GM23248 (cell line): ENCODE data around the gene LRMDA. TPM values are rescaled to one million over a fixed set of nuclear protein-coding genes. Genes with fewer than 3 reads are reported as not detected.

Experiments used
- DNase-seq: peaks from one replicate; pipeline ENCODE4 v3.0.0-alpha.2; 2015
- H2AFZ ChIP-seq: fragments of 200-600 bp; sonication (generic); 2 replicates; pipeline ENCODE4 v1.6.1; 2016; ENCODE audit warnings: antibody characterized with exemption
- H3F3A ChIP-seq: fragments of 200-600 bp; sonication (generic); 2 replicates; pipeline ENCODE4 v1.6.1; 2016; ENCODE audit warnings: mild to moderate bottlenecking, antibody characterized with exemption, mixed run types; ENCODE audit not compliant: insufficient read depth
- H3K27ac ChIP-seq: fragments of 200-600 bp; sonication (generic); 2 replicates; pipeline ENCODE4 v1.5.1; 2016; ENCODE audit warnings: mild to moderate bottlenecking
- H3K27me3 ChIP-seq: fragments of 200-600 bp; sonication (generic); replicated peaks from 2 replicates; pipeline ENCODE4 v1.6.1; 2016; ENCODE audit warnings: mild to moderate bottlenecking; ENCODE audit not compliant: insufficient read depth
- H3K36me3 ChIP-seq: fragments of 200-600 bp; sonication (generic); 2 replicates; pipeline ENCODE4 v1.6.1; 2016; ENCODE audit warnings: low read depth, mild to moderate bottlenecking
- H3K4me1 ChIP-seq: fragments of 200-600 bp; sonication (generic); 2 replicates; pipeline ENCODE4 v1.6.1; 2016; ENCODE audit warnings: mild to moderate bottlenecking; ENCODE audit not compliant: insufficient read depth
- H3K4me2 ChIP-seq: fragments of 200-600 bp; sonication (generic); one replicate; pipeline ENCODE4 v1.6.1; 2016; ENCODE audit warnings: mild to moderate bottlenecking; ENCODE audit not compliant: unreplicated experiment
- H3K4me3 ChIP-seq: fragments of 200-600 bp; sonication (generic); 2 replicates; pipeline ENCODE4 v1.5.1; 2016; ENCODE audit warnings: mild to moderate bottlenecking
- H3K79me2 ChIP-seq: fragments of 200-600 bp; sonication (generic); 2 replicates; pipeline ENCODE4 v1.6.1; 2016; ENCODE audit warnings: mild to moderate bottlenecking; ENCODE audit not compliant: insufficient read depth
- H3K9ac ChIP-seq: fragments of 200-600 bp; sonication (generic); 2 replicates; pipeline ENCODE4 v1.6.1; 2016; ENCODE audit warnings: mild to moderate bottlenecking
- H3K9me2 ChIP-seq: fragments of 200-600 bp; sonication (generic); 2 replicates; pipeline ENCODE4 v1.6.1; 2016; ENCODE audit warnings: mixed run types, mild to moderate bottlenecking, moderate library complexity; ENCODE audit not compliant: insufficient read depth
- H3K9me3 ChIP-seq: fragments of 200-600 bp; sonication (generic); one replicate; pipeline ENCODE4 v1.6.1; 2017; ENCODE audit warnings: low read depth
- H4K20me1 ChIP-seq: fragments of 200-600 bp; sonication (generic); 2 replicates; pipeline ENCODE4 v1.6.0; 2016; ENCODE audit not compliant: insufficient read depth
- EZH2 ChIP-seq: fragments of 200-600 bp; sonication (generic); IDR thresholded peaks from 2 replicates; pipeline ENCODE4 v1.6.1; 2018; ENCODE audit warnings: antibody characterized with exemption, mild to moderate bottlenecking; ENCODE audit not compliant: insufficient read depth, poor library complexity, severe bottlenecking
- EZH2phosphoT487 ChIP-seq: fragments of 200-600 bp; sonication (generic); IDR thresholded peaks from 2 replicates; pipeline ENCODE4 v1.6.1; 2018; ENCODE audit warnings: antibody characterized with exemption, moderate library complexity, mild to moderate bottlenecking, low read depth; ENCODE audit not compliant: insufficient read depth
- WGBS, 2 experiments: methylation state at CpG; one replicate each; pipeline ENCODE4 v1.1.6; 2015 to 2017; ENCODE audit warnings: low lambda C conversion rate in 2 of 2, low coverage in 1 of 2; ENCODE audit errors: missing lambda C conversion rate in 2 of 2; 5-methylcytosine and 5-hydroxymethylcytosine counted together
- in situ Hi-C: fragments of 300-500 bp; cut with MboI; formaldehyde crosslinking; loops from 2 replicates; pipeline ENCODE4 v1.15.0; 2020
- polyA plus RNA-seq: library from polyadenylated mRNA; unstranded; fragments of >200 nt; fragmentation: Nextera tagmentation; extraction: Ambion mirVana; gene quantifications from 2 replicates; pipeline ENCODE4 v1.2.1, GENCODE V29; 2016
- total RNA-seq: library from RNA; depleted of rRNA; stranded (reverse); fragments of >200 nt; shearing (Covaris generic); gene quantifications from 2 replicates; pipeline ENCODE4 v1.2.3, GENCODE V29; 2014

LRMDA gene
- total and polyA plus RNA-seq, 2 experiments from 2014 or later = 2.6 TPM; not detected in 1

DNA sequence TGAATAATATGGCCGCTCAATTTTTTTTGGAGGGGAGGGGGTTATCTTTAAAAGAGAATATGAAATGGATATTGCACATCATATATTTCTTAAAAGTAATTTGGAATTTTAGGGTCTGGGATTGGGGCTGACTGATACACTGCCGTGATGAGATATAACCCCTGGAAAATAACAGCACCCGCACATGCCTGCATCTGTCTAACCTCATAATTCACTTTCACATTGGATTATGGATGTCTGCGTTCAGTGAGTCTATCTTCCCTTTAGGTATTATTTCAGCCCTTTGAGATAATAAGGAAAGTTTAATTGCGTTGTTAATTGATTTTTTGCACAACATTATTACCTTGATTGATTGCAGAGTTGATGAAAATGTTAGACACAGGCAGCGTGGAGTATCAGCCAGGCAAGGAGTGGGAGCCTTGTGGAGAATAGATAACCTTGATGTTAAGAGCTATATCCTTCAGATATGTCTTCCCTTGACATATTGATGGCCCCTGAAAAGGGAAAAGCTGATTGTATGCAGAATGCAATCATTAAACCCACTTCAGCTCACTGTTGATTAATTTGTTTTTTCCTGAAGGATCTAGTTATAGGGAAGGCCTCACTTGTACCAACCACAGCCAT lies 1111.0 kb downstream of the LRMDA start:
- Histone ChIP-seq H3K36me3 (no peaks in the 10 kb centered on the region), H3K4me1 (peaks cover 10% of the 10 kb centered on the region), H3K27ac (no peak overlapping the region), H2AFZ (no peak overlapping the region), H3K9me3 (no peaks in the 10 kb centered on the region), H3K9me2 (no peaks in the 10 kb centered on the region), H3K27me3 (no peaks in the 10 kb centered on the region), H3K4me3 (no peak overlapping the region), H3K9ac (no peak overlapping the region), H3F3A (no peaks in the 10 kb centered on the region; the same call in 1 of the 2 replicates), H3K4me2 (no peak overlapping the region), H3K79me2 (no peaks in the 10 kb centered on the region), H4K20me1 (no peaks in the 10 kb centered on the region)
- 97 to 100% methylated on average over 6 of the region's 6 CpGs for WGBS, 2 experiments
- in situ Hi-C loops = loop anchor here (10.0 to 25.0 kb wide), 2 partner anchors 505 to 1148 kb away; no protein-coding TSS in a partner anchor
- TF ChIP-seq EZH2phosphoT487 = no peak
- TF ChIP-seq EZH2 = no peak
- no peak for DNase-seq

DNA sequence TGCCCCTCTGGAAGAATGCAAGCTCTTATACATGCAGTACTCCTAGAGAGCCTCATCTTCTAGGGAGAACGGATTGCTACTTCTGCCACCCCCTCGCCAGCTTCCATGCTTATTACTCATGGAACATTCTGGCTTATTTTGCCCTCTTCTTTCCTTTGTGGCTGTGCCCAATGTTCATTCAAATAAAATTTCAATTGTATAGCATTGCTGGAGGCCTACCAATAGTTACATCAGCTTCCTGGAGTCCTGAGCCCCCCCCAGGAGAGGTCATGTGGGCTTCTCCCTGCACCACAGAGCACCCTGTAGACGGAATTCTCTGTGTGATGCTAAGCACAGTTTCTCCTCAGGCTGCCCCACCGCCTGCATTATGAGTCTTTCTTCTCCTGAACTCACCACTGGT lies 1112.2 kb downstream of the LRMDA start:
- DNase-seq = peak; percentile 64
- H3K9me2 ChIP-seq = no peaks in the 10 kb centered on the region
- no peak overlapping the region for H3K27ac ChIP-seq
- H3K9me3 ChIP-seq = no peaks in the 10 kb centered on the region
- in situ Hi-C loops = loop anchor here (10.0 to 25.0 kb wide), 2 partner anchors 506 to 1149 kb away; no protein-coding TSS in a partner anchor
- TF ChIP-seq EZH2phosphoT487 (no peak), EZH2 (no peak)
- no peak overlapping the region for H2AFZ ChIP-seq
- no peaks in the 10 kb centered on the region for H3K36me3 ChIP-seq
- H3K79me2 ChIP-seq = no peaks in the 10 kb centered on the region
- no peaks in the 10 kb centered on the region for H4K20me1 ChIP-seq
- H3K4me3 ChIP-seq = no peak overlapping the region
- H3K4me1 ChIP-seq = peaks cover 10% of the 10 kb centered on the region
- H3K4me2 ChIP-seq = no peak overlapping the region
- 74 to 81% methylated on average over 4 of the region's 4 CpGs for WGBS, 2 experiments
- H3F3A ChIP-seq = no peaks in the 10 kb centered on the region; the same call in 1 of the 2 replicates
- no peaks in the 10 kb centered on the region for H3K27me3 ChIP-seq
- H3K9ac ChIP-seq = no peak overlapping the region

DNA sequence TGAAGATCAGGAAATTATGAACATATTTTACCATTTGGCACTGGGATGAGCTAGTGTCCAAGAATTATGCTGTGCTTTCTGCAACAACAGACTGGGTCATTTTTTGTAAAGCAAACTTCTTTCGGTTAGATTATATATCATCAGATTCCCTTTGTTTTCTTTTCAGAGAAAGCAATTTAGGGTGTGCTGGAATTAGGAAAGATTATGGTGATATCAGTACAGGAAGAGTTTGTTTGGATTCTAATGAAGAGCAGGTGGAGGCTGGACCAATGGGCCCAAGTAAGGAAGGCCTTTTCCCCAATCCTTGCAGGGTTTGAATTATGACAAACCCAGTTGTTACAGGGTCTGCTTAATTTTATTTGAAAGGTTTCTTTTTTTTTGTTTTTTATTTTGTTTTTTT lies 1113.4 kb downstream of the LRMDA start:
- in situ Hi-C loops = loop anchor here (5.0 to 25.0 kb wide), 3 partner anchors 227 to 1150 kb away; no protein-coding TSS in a partner anchor
- H3K79me2 ChIP-seq = no peaks in the 10 kb centered on the region

DNA sequence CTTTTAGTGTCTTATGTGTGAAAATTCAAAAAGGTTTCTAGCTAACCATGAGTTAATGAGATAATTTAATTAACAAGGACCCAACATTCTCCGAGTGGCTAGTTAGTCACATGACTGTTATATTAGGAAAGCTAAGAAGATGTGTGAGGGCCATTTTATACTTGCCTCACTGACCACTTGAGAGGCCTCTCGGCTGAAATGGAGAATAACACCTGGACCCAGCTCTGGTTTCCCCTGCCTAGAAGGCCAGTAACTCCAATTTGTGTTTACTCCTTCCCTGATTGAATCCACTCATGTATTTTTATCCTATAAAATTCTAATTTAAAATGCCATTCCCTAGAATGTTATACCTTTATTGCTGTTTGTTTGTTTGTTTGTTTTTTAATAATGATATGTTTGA lies 1115.0 kb downstream of the LRMDA start:
- Histone ChIP-seq H3K79me2 (no peaks in the 10 kb centered on the region), H3K4me2 (no peak overlapping the region), H2AFZ (0 out of 2 replicates have a peak overlapping the region, but pooled peaks have one; percentile 46), H3K27me3 (no peaks in the 10 kb centered on the region; the same call in 1 of the 2 replicates), H4K20me1 (no peaks in the 10 kb centered on the region), H3K36me3 (no peaks in the 10 kb centered on the region), H3K27ac (no peak overlapping the region), H3K9ac (no peak overlapping the region), H3K4me3 (no peak overlapping the region), H3K9me3 (no peaks in the 10 kb centered on the region), H3F3A (no peaks in the 10 kb centered on the region; the same call in 1 of the 2 replicates), H3K9me2 (no peaks in the 10 kb centered on the region), H3K4me1 (peaks cover 10% of the 10 kb centered on the region)
- DNase-seq = no peak
- 88 to 94% methylated on average over 2 of the region's 2 CpGs for WGBS, 2 experiments
- in situ Hi-C loops = loop anchor here (5.0 to 25.0 kb wide), 3 partner anchors 229 to 1152 kb away; no protein-coding TSS in a partner anchor
- TF ChIP-seq EZH2 = no peak
- no peak for TF ChIP-seq EZH2phosphoT487

More for the DNA sequence above, 1113.4 kb downstream of the LRMDA start:
- Histone ChIP-seq H3K4me3 (no peak overlapping the region), H3K27me3 (no peaks in the 10 kb centered on the region; the same call in 1 of the 2 replicates), H3K4me1 (peaks cover 10% of the 10 kb centered on the region), H3K36me3 (no peaks in the 10 kb centered on the region), H3K4me2 (no peak overlapping the region), H4K20me1 (no peaks in the 10 kb centered on the region), H3K9me2 (no peaks in the 10 kb centered on the region), H3K9me3 (no peaks in the 10 kb centered on the region), H3K9ac (no peak overlapping the region), H3K27ac (no peak overlapping the region), H3F3A (no peaks in the 10 kb centered on the region; the same call in 1 of the 2 replicates), H2AFZ (no peak overlapping the region)
- TF ChIP-seq EZH2 (no peak), EZH2phosphoT487 (no peak)
- no peak for DNase-seq
- WGBS, 2 experiments = 48 to 58% methylated on average over 1 of the region's 1 CpG
